Measurements from ENCODE around the gene KCNH1.

DNA sequence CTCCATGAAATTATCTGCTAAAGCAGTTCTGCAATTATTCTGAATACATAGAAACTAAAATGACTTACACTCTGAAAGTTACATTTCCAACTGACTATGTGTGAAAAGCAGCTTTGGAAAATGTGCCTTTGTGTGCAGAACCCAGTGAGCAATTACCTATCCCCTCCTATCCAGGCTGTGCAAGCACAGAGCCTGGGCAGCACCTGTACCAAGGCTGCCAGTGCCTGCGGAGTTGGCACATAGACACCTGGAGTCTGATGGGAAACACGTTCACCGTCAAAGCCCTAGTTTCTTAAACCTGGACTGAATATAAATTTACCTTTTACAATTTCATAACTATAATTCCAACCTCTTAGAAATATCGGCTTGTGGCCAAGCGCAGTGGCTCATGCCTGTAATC, 307.3 kb downstream of the KCNH1 start:
- TF ChIP-seq CTCF (IDR thresholded peaks at IDR 0.05; ENCODE audit: low read depth, low read length, missing input control) (no peak), GABPA (IDR thresholded peaks at IDR 0.05 in 1 of 2, conservative IDR thresholded peaks at IDR 0.05 in 1 of 2) (no peak), MAX (IDR thresholded peaks at IDR 0.05) (no peak), RAD21 (IDR thresholded peaks at IDR 0.05) (no peak)
- TF ChIP-seq, protein P1, sequence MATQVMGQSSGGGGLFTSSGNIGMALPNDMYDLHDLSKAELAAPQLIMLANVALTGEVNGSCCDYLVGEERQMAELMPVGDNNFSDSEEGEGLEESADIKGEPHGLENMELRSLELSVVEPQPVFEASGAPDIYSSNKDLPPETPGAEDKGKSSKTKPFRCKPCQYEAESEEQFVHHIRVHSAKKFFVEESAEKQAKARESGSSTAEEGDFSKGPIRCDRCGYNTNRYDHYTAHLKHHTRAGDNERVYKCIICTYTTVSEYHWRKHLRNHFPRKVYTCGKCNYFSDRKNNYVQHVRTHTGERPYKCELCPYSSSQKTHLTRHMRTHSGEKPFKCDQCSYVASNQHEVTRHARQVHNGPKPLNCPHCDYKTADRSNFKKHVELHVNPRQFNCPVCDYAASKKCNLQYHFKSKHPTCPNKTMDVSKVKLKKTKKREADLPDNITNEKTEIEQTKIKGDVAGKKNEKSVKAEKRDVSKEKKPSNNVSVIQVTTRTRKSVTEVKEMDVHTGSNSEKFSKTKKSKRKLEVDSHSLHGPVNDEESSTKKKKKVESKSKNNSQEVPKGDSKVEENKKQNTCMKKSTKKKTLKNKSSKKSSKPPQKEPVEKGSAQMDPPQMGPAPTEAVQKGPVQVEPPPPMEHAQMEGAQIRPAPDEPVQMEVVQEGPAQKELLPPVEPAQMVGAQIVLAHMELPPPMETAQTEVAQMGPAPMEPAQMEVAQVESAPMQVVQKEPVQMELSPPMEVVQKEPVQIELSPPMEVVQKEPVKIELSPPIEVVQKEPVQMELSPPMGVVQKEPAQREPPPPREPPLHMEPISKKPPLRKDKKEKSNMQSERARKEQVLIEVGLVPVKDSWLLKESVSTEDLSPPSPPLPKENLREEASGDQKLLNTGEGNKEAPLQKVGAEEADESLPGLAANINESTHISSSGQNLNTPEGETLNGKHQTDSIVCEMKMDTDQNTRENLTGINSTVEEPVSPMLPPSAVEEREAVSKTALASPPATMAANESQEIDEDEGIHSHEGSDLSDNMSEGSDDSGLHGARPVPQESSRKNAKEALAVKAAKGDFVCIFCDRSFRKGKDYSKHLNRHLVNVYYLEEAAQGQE (IDR thresholded peaks at IDR 0.05) = no peak
